Islet precursor cell (in vitro differentiated cells): ENCODE measurements around the gene TIMM10.

Source experiments
- DNase-seq: peaks from one replicate; pipeline ENCODE4 v3.0.0-alpha.2; 2018

The TIMM10 gene

DNA sequence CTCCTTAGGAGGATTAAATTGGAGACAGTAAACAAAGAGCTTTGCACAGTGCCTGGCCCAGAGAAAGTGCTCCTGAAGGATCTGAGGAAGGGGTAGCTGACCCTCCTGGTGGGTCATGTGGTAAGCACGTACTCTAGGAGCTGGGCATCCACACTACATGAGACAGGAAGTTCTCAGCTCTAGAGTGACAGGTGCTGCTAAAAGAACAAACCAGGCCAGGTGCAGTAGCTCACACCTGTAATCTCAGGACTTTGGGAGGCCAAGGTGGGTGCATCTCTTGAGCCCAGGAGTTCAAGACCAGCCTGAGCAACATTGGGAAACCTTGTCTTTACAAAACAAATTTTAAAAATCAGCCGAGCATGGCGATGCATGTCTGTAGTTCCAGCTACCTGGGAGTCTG lies 28.2 kb downstream of the TIMM10 start:
- no peak for DNase-seq

DNA sequence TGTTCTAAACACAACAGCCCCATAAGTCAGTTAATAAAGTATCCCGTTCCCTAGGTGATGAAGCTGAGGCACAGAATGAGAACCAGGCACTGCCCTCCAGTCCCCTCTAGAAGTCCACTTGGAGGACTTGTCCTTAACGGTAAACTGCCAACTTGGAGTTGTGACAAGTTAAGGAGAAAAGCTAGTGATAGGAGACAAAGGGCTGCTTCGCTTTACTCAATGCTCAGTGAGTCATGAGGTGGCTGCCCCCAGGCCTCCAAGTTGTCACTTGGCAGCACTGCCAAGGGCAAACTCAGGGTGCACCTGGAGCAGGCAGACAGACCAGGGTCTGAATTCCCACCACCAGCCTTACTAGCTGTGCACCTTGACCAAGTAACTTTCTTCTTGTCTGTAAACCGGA lies 28.6 kb downstream of the TIMM10 start:
- DNase-seq, result no peak

DNA sequence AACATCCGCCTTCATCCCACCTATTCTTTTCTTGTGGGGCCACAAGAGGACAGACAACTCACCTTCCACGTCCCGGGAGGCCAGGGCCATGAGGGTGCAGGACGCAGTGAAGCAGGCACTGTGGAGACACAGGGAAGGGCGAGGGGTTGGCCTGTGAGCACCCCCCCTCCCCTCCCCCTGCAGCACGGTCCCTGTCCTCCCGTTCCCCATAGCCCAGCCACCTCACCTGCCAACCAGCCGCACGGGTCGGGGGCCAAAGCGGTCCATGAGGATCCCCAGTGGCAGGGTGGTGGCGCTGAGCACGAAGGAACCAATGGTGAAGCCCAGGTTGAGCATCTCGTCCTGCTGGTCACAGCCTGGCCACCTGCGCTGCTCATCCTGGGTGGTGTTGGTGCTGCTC lies 29.6 kb downstream of the TIMM10 start:
- DNase-seq, result no peak

DNA sequence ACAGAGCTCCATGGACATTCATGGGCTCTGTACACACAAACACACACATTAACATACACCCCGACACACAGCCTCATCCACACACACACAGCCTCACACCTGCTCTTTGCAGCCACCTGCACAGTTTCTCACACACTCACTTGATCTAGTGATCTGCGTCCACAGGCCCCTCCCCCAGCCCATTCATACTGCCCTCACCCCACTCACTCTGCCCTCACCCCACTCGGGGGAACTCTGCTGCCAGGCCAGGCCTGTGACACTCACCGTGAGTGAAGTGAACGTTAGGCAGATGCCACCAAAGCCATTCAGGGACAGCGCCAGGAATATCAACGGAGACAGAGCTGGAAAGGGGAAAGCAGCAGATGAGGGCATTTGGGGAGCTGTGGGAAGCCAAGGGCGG lies 30.0 kb downstream of the TIMM10 start:
- DNase-seq, result no peak

DNA sequence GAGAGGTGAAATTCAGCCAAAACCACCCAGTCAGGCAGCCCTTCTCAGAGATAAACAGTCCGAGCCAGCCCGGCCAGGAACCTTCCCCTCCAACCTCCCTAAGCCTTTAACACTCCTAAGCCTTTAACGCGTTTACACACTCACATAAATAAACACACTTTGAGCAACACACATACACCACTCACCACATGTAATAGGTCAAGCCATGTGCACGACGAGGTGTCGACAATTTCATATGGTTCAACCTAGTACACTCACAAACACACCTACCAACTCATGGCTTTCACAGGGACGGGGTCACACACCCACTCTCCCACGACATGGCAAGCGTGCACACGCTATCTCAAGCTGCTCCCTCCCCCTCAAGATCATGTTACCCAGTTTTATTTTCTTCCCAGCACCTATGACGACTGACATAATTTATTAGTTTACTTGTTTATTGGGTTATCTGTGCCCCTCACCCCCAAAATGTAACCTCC lies 30.5 kb downstream of the TIMM10 start:
- no peak for DNase-seq

DNA sequence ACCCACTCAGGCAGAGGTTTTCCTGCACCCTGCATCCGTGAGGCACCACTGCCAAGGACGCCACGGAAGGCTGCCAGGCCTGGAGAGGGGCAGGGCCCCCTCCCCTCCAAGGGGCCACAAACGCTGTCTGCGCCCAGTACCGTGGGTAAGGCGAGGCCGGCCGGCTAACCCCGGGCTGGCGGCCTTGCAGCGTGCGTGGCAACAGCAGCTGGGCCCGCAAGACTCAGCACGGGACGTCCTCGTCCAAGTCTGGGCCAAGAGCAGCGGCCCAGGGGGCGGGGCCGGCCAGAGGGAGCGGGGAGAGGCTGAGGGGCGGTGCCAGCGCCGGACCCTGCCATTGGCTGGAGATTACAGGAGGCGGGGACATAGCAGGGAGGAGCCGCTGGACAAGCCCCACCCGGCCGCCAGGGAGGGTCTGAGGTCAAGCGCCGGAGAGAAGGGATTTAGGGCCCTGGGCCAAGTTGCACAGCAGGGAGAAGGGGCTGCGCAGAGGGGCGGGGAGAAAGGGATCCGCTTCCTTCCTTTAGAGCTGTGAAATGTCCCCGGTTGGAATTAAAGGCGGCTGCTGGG lies 31.1 kb downstream of the TIMM10 start:
- peak; percentile 99 for DNase-seq

DNA sequence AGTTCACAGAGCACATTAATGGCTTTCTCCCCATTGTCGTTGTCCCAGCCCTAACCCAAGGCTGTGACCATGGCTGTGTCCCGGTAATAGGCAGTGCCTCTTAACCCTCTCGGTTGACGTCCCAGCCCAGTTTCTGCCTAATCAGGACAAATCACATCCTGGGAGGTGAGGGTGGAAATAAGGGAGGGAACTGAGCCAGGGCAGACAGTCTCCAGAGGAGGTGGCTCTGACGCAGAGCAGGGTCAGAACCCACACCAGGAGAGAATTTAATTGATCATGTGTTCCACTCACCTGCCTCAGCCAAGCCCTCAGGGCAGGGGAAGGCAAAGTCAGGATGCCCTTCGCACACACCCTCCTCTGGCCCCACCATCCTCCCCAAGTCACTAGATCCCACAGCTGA lies 32.0 kb downstream of the TIMM10 start:
- no peak for DNase-seq

DNA sequence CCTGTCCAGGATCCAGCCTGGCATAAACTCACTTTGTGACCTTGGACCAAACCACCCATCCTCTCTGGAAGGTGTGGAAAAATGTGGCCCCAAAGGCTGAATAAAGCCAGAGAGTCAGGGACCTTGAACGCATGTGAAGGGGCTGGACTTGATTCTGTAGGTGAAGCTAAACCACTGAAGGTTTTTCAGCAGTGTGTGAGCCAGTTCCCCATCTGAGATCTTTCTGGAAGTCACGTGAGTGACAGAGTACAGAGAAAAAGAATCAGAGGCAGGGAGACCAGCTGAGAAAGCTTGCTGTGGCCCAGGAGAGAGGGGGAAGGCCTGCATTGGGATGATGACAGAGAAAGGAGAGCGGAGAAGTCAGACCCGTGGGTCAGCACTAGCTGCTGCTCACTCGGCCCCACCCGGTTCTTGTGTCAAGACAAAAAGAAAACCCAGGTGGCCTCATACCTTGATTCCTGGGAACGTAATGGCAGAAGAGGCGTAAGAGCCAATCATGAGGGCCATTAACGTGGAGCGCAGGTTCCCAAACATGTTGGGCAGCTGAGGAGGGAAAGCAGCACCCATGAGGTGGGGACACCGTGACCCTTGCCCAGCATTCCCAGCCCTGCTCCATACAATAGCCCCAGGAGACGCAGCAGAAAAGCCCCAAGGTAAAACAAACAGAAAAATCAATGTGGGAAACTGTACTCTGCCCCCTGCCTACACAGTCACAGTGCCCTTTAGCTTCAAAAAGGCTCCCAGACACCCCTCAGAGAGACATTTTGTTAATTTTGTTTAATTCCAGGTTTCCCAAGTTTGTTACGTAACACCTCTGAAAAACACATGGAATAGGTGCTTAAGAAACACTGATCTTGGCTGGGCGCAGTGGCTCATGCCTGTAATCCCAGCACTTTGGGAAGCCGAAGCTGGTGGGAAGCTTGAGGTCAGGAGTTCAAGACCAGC lies 33.0 kb downstream of the TIMM10 start:
- no peak for DNase-seq

DNA sequence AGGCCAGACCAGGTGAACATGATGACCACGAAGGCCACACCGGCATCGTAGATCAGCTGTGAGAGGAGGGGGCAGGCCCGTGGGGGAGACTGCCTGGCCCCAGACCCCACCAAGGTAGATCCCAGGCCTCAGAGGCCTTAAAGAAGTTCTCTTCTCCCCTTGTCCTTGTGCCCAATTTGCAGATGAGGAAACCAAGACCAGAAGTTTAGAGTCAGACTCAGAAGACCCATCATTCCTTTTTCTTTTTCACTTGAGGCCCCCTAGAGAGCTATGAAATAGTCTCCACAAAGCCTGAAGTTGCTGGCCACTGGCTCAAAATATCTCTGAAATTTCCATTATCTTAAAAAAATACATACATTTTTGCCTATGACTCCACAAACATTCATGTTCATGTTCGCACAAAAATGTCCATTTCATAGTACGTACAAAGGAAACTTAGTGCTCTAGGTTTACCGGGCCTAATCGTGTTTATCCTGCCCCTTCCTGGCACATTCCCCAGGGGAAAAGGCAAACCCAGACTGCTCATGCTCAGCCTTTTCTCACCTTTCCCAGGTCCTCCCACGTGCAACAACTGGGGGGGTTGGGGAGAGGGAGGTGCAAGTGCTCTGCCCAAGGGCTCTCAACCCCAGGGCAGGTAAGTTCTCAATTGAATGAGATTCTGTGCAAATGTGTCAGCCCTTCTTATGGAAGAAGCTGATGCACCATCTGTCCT lies 34.3 kb downstream of the TIMM10 start:
- no peak for DNase-seq

DNA sequence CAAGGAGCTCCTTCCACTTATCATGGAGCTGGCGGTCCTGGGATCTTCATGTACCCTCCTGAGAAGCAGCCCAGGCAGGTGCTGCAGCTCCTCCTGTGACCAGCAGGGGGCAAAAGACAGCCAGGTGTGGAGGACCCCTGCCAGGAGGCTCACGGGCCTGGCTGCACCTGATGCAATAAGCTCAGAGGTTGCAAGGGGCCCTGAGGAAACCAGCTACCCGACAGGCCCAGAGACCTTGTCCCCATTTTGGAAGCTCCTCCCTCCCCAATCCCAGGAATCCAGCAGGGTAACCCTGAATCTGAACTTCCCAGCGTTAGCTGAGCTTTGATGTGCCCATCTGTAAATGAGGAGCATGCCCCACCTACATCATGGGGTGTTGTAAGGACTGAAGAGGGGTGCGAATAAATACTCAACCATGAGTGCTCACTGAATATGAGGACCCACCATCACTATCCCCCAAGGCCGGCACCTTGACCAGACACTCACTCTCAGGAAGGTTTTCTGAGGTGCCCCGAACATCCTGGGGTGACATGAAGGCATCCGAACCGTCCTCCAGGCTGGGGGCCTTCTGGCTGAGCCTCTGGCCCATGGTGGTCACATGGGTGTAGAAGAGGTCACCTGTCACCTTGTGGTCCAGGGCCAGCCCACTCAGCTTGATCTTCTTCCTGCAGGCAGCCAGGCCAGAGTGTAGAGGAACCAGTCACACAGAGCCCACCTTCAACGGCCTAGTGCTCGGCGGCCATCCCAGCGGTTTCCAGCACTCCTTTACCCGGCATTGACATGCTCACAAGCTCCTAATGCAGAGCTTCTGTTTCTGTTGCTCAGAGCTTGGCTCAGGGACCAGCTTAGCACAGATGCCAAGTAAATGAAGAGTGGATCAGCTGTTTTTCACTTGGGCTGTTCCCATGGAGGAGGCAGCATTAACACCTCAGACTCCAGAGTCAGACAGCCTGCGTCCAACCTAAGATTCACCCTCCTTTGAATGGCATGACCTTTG lies 36.7 kb downstream of the TIMM10 start:
- peak; percentile 96 for DNase-seq

DNA sequence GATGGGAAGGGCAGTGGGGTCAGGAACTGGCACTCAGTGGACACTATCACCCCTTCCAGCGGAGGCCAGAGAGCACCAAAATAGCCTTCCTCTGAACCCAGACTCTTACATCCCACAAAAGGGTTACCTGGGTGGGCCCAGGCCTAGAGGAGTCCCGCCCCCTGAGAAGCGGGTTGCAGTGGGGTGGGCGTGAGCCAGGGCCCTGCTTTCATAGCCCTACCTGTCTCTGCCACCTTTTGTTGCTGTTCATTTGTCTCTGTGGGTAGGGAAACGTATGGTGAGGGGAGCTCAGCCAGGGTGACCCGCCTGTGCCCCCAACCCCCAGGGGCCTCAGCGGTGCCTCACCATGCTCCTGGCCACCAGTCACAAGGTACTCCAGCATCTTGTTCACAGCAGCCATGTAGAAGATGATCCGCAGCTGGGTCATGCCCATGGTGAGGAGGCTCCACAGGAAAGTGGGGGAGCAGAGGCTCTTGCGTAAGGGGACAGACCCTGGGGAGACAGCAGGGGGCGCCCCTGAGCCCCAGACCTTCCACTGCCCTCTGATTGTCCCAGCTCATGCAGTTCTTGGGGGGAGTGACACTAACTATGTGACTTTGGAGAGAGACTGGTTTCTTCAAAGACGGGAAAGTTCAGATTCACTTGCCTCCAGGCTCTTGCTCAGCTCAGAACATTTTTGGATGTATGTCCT lies 39.0 kb downstream of the TIMM10 start:
- DNase-seq, result no peak

DNA sequence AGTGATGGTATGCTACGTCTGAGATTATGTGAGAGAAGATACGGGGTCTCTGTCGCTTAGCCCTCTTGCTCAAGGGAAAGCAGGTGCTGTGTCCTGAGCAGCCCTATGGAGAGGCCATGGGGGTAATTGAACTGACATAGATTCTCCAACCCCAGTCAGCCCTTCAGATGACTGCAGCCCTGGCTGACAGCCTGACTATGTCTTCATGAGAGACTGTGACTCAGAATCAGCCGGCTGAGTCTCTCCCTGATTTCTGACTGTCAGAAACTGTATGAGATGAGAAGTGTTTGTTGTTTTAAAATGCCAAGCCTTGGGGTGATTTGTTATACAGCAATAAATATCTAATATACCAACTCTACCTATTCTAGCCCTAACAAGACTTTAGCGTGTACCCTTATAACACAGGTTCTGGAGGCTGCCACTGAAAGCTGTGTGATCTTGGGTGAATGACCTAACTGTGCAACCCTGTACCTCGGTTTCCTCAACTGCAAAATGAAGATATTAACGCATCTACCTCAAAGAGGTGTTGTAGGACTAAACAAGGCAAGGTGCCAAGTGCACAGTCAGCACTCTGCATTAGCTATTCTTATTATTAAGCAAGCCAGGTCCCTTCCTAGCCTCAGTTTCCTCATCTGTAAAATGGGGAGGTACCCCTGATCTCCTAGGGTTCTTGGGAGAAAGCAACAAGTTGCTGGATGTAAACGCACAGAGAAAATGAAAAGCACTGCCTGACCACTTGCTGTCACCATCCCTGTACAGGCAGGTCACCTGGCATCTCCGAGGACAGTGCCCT lies 39.9 kb downstream of the TIMM10 start:
- no peak for DNase-seq

DNA sequence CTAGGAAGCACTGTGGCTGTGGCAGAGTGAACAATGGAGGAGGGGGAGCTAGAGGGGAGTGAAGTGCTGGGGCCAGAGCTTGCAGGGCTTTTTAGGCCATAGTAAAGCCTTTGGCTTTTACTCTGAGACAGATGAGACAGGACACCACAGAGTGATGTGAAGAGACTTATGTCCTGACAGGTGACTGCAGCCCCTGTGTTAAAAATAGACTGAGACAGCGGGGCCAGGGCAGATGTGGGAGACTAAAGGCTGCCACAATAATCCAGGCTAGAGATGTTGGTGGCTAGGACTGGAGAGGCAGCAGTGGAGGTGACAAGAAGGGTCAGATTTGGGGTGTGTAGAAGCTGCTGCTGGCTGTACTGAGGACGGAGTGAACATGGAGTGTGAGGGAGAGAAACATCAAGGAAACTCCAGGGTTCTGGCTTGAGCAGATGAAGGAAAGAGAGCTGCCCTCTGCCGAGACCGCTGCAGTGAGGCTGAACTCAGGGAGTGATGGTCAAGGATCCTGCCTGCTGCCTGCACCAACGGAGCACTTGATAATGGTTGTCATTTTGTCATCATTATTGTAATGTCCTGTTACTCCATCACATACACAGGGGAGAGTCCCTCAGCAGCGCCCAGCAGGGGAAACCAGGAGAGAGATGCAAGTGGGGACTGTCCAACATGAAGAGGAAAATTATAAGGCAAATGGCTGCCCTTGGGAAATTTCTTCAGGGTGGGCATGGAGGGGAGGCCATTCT lies 42.5 kb downstream of the TIMM10 start:
- no peak for DNase-seq

DNA sequence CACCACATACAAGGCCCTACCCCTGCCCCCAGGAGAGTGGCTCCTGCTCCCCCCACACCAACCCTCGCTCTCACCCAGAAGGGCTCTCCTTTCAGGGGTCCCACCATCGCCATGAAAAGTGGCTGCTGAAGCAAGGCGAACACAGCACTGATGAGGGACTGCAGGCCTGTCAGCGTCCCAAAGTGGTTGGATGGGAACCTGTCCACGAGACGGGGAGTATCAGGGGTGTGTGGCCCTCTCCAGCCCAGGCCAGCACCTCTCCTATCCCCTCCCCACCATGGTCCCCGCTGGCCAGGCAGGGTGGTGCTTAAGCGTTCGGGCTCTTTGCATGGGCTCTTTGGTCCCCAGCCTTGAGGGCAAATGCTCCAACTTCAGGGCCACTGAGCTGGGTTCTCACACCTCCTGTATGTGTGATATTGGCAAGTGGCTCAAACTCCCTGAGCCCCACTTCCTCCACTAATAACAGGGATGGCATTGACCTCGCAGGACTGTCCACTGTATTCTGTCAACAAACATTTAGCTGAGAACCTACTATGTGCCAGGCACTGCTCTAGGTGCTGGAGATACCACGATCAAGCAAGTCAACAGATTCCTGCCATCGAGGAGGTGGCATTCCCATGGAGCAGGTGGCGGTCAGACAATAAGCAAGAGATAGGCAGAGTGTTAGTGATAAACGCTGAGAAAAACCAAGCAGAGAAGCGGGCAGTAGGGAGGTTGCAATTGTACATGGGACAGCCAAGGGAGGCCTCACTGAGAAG lies 43.4 kb downstream of the TIMM10 start:
- DNase-seq, result no peak

DNA sequence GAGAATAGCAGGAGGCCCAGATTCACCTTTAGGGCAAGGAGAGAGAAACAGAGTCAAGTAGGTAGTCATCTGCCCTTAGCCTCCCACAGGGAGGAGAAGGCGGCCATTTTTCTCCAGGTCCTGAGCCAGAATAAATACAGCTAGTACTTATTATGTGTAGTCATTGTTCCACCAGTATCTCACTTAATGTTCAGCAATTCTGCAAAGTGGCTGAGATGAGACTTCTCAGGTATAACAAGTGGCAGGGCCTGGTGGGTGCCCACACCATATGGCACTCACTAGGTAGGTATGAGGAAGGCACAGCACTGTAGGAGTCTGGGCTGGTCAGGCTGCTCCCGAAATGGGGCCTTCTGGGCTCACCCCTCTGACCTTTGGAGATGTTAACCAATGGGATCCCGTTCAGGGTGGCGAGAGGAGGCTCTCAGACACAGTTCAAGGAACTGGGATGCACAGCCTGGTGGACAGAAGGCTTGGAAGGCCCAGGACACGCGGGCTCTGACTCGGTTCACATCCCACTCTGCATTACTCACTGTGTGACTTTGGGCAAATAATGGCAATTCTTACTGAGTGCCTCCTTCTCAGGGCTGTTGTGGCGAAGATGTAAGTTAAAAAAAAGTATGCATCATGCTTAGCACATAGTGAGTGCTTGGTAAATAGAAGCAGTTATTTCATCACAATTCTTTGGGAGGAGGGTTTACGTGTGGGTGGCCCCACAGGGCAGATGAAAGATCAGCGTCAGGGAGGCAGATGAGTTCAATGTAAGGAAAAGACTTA lies 45.1 kb downstream of the TIMM10 start:
- no peak for DNase-seq

DNA sequence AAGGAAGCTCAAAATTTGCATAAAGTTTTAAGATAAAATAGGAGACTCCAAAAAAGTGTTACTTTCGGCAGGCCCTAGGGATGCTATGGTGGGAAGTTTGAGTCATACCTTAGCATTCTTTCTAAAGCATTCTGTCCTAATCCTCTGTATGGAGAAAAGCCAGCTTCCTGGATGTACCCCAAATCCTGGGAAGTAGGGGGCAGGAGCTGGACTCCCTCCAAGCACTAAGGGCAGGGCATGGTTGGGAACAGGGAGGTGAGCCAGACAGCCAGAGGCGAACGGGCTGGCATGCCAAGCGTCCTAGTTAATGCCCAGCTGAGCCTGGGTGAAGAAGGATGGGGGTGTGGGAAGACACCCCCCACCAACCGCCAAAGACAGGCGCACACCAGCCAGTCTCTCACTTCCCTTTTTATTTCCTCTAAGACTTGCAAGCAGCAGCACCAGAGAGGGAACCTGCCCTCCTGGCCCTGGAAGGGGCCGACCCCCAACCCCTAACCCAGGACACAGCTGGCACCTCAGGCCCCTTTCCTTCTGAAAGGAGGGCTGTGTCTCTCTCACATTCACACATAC lies 46.3 kb downstream of the TIMM10 start:
- DNase-seq, result no peak

DNA sequence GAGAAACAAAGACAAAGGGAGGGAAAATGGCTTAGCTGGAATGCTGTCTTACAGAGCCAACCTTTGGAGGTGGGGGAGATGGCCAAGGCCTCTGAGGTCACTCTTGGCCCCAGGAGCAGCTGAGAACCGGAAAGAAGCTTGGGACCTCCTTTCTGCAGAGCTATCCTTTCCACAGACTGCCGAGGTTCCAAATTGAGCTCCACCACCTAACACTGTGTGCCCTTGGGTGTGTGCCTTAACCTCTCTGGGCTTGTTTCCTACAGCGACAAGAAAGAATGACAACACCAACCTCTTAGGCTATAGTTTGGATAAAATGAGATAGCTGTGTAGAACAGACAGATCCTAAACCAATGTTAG lies 47.0 kb downstream of the TIMM10 start:
- DNase-seq, result no peak
